ENCODE results near the gene CCDC167. TPM values are rescaled to one million over a fixed set of nuclear protein-coding genes. Genes with fewer than 3 reads are reported as not detected.

CCDC167 gene
- total and polyA plus RNA-seq, 10 of the 15 experiments (the other 5 are each of a cell fraction or from before 2014, with no cell fraction given) = 74.9 to 380 (median 137) TPM

DNA sequence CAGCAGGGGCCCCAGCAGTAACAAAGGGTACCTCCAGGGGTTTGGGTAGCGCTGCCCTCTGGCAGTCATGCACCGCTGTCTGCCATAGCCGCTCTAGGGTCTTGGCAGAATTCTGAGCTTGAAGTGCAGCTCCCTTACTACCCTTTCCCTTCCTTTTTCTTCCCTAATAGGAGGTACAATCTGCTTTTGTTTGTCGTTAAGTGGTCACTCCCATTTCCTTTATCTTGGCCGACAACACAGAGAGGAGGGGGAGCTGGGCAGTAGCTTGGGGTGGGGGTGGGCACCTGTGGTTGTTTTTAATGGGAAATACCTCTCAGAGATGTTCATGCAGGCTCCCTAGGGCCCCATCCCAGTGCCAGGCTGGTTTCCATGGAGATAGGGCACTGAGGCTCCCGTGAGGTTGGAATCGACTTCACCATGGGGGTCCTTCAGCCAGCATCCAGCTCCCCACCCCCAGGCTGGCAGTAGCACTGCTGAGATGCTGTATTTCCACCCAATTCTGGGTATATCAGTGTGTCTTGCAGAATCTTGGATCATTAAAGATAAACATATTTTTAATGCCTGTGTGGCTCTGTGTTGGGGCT is 18.6 kb downstream of the CCDC167 start:
- no peak overlapping the region for H3K4me2 ChIP-seq (ENCODE audit: control insufficient read depth, insufficient read depth)
- no TSS peak for BruUV-seq (replicated peaks)
- ChIA-PET SMC1A (ENCODE audit: uncharacterized antibody, unreplicated experiment) (interaction anchor here (0.5 to 2.0 kb wide), 6 partner anchors 11 to 92 kb away, joined by 3 to 5 read pairs (median 4); no protein-coding TSS in a partner anchor), CTCF (interaction anchor here (0.8 to 5.6 kb wide), 7 partner anchors 15 to 211 kb away, joined by 3 to 18 read pairs (median 3); no protein-coding TSS in a partner anchor), POLR2A (interaction anchor here (0.6 kb wide), 1 partner anchor 75 kb away, joined by 3 read pairs; no protein-coding TSS in a partner anchor), RAD21 (ENCODE audit: unreplicated experiment) (interaction anchor here (0.6 to 0.7 kb wide), 2 partner anchors 50 to 75 kb away, joined by 3 to 4 read pairs; no protein-coding TSS in a partner anchor)
- H3K4me3 ChIP-seq = no peak overlapping the region
- no peak overlapping the region for H2AFZ ChIP-seq (ENCODE audit: control insufficient read depth, low read depth, low read length)
- WGBS (ENCODE audit: insufficient coverage, insufficient replicate concordance, low lambda C conversion rate, missing lambda C conversion rate) = 95% methylated on average over 6 of the region's 7 CpGs
- H3K9me3 ChIP-seq (replicated peaks; ENCODE audit: control insufficient read depth, insufficient read depth, low read length) = no peaks in the 10 kb centered on the region
- DNase-seq (ENCODE audit: low read depth, low spot score) (no peak), FAIRE-seq (no peak), ATAC-seq (no peak)
- no peaks in the 10 kb centered on the region for H3K79me2 ChIP-seq (ENCODE audit: control insufficient read depth, insufficient read depth, low read length)
- in situ Hi-C loops (cut with MboI) (loop anchor here (5.0 kb wide), 1 partner anchor 211 kb away; no protein-coding TSS in a partner anchor), intact Hi-C loops (cut with micrococcal nuclease; ENCODE audit: unreplicated experiment) (loop anchor here (5.0 kb wide), 1 partner anchor 56 kb away; no protein-coding TSS in a partner anchor)
- H4K20me1 ChIP-seq (ENCODE audit: control insufficient read depth, insufficient read depth) = no peaks in the 10 kb centered on the region
- no peaks in the 10 kb centered on the region; the same call in 1 of the 2 replicates for H3K4me1 ChIP-seq (ENCODE audit: control insufficient read depth, insufficient read depth, low read length)
- no peak overlapping the region for H3K9ac ChIP-seq (ENCODE audit: control insufficient read depth, insufficient read depth, low read length)
- no peaks in the 10 kb centered on the region for H3K27me3 ChIP-seq (replicated peaks in 1 of 2; ENCODE audit: control insufficient read depth in 2 of 2, insufficient read depth in 2 of 2, low read length in 1 of 2)
- H3K36me3 ChIP-seq (ENCODE audit: control insufficient read depth in 2 of 2, insufficient read depth in 2 of 2, low read length in 1 of 2) = peaks cover 38 to 48% of the 10 kb centered on the region in 2 experiments
- TF ChIP-seq CEBPB (IDR thresholded peaks at IDR 0.05; ENCODE audit: borderline replicate concordance in 1 of 2, low read depth in 2 of 2, low read length in 2 of 2) = no peak
- no peak for TF ChIP-seq BRCA1 (IDR thresholded peaks at IDR 0.05; ENCODE audit: low read depth, low read length)
- TF ChIP-seq, protein P1, sequence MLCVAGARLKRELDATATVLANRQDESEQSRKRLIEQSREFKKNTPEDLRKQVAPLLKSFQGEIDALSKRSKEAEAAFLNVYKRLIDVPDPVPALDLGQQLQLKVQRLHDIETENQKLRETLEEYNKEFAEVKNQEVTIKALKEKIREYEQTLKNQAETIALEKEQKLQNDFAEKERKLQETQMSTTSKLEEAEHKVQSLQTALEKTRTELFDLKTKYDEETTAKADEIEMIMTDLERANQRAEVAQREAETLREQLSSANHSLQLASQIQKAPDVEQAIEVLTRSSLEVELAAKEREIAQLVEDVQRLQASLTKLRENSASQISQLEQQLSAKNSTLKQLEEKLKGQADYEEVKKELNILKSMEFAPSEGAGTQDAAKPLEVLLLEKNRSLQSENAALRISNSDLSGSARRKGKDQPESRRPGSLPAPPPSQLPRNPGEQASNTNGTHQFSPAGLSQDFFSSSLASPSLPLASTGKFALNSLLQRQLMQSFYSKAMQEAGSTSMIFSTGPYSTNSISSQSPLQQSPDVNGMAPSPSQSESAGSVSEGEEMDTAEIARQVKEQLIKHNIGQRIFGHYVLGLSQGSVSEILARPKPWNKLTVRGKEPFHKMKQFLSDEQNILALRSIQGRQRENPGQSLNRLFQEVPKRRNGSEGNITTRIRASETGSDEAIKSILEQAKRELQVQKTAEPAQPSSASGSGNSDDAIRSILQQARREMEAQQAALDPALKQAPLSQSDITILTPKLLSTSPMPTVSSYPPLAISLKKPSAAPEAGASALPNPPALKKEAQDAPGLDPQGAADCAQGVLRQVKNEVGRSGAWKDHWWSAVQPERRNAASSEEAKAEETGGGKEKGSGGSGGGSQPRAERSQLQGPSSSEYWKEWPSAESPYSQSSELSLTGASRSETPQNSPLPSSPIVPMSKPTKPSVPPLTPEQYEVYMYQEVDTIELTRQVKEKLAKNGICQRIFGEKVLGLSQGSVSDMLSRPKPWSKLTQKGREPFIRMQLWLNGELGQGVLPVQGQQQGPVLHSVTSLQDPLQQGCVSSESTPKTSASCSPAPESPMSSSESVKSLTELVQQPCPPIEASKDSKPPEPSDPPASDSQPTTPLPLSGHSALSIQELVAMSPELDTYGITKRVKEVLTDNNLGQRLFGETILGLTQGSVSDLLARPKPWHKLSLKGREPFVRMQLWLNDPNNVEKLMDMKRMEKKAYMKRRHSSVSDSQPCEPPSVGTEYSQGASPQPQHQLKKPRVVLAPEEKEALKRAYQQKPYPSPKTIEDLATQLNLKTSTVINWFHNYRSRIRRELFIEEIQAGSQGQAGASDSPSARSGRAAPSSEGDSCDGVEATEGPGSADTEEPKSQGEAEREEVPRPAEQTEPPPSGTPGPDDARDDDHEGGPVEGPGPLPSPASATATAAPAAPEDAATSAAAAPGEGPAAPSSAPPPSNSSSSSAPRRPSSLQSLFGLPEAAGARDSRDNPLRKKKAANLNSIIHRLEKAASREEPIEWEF (IDR thresholded peaks at IDR 0.05; ENCODE audit: insufficient replicate concordance, low read depth, low read length) = no peak
- TF ChIP-seq SREBF2 (IDR thresholded peaks at IDR 0.05; ENCODE audit: low read length) = no peak
- no peak for TF ChIP-seq RAD21 (IDR thresholded peaks at IDR 0.05; ENCODE audit: insufficient read depth, low read depth, low read length)
- no peak for TF ChIP-seq GABPA (IDR thresholded peaks at IDR 0.05; ENCODE audit: low read depth)
- H3K27ac ChIP-seq (ENCODE audit: control insufficient read depth, insufficient read depth) = no peak overlapping the region
